HepG2 (cell line): Measurements from ENCODE around the gene OGT. TPM values are rescaled to one million over a fixed set of nuclear protein-coding genes. Genes with fewer than 3 reads are reported as not detected.

Experiments used
- ATAC-seq: fragments of 200-7000 bp; cut with Tn5 transposase; 3 replicates; pipeline ENCODE4 v1.9.1; 2020; ENCODE audit warnings: mild to moderate bottlenecking, moderate library complexity
- BruUV-seq: library from RNA; stranded (reverse); fragments of 400-500 nt; replicated peaks from 2 replicates; lab custom pipeline; 2021; lab: Mats Ljungman, UMichigan
- CTCF ChIA-PET: fragments of 300-600 bp; formaldehyde crosslinking; extraction: SDS; loops from one replicate; lab custom pipeline; 2021; ENCODE audit warnings: low total read pairs, inconsistent platforms, low intra/inter-chr PET ratio; lab: Yijun Ruan, JAX
- POLR2A ChIA-PET: fragments of 350-600 bp; sonication (Branson Sonifier 250); formaldehyde crosslinking; loops from one replicate; lab custom pipeline; 2020; ENCODE audit warnings: antibody characterized with exemption, inconsistent platforms; lab: Yijun Ruan, JAX
- DNase-seq: peaks from one replicate; pipeline ENCODE4 v3.0.0-alpha.2; 2015; ENCODE audit warnings: low spot score
- FAIRE-seq: peaks from 3 replicates; lab custom pipeline; 2011; peaks lifted over from hg19 to GRCh38; lab: Jason Lieb, UNC
- H2AFZ ChIP-seq: one replicate; pipeline ENCODE4 v1.6.1; 2011; ENCODE audit warnings: low read length, inconsistent platforms
- H3K27ac ChIP-seq: fragments of 300-600 bp; 3 replicates; pipeline ENCODE4 v1.8.0; 2011; ENCODE audit warnings: mixed run types, mild to moderate bottlenecking, mixed read lengths, low read length, inconsistent platforms; ENCODE audit not compliant: insufficient read depth; ENCODE audit errors: extremely low read length
- H3K27me3 ChIP-seq, 2 experiments: fragments of 200-600 bp in 1 of 2; 2 replicates in 1 of 2; 3 replicates in 1 of 2; pipeline versions ENCODE4 v1.6.0 to v1.8.0; 2011; ENCODE audit warnings: low read length in 2 of 2, mild to moderate bottlenecking in 2 of 2, moderate library complexity in 2 of 2, inconsistent platforms in 1 of 2; ENCODE audit not compliant: insufficient read depth in 2 of 2, control insufficient read depth in 1 of 2
- H3K36me3 ChIP-seq, 2 experiments: fragments of 200-600 bp in 1 of 2; replicated peaks in 1 of 2; 2 replicates in 1 of 2; 3 replicates in 1 of 2; pipeline versions ENCODE4 v1.5.1 to v1.8.0; 2011; ENCODE audit warnings: low read length in 2 of 2, inconsistent platforms in 1 of 2; ENCODE audit not compliant: insufficient read depth in 2 of 2, control insufficient read depth in 1 of 2
- H3K4me1 ChIP-seq: 2 replicates; pipeline ENCODE4 v1.5.1; 2012; ENCODE audit warnings: low read length, inconsistent platforms; ENCODE audit not compliant: insufficient read depth
- H3K4me2 ChIP-seq: 2 replicates; pipeline ENCODE4 v1.6.0; 2011; ENCODE audit warnings: low read depth, low read length, inconsistent platforms
- H3K4me3 ChIP-seq, 3 experiments: fragments of 200-600 bp in 1 of 3; sonication (generic), shearing (Covaris generic) in 1 of 3; replicated peaks in 1 of 3; 2 replicates each; pipeline ENCODE4 v1.5.1; 2011 to 2016; ENCODE audit warnings: low read length in 3 of 3, inconsistent platforms in 2 of 3, low read depth in 2 of 3, mild to moderate bottlenecking in 2 of 3, control low read depth in 1 of 3, mixed read lengths in 1 of 3; ENCODE audit not compliant: insufficient read depth in 1 of 3
- H3K79me2 ChIP-seq: one replicate; pipeline ENCODE4 v1.6.1; 2011; ENCODE audit warnings: low read length, inconsistent platforms; ENCODE audit not compliant: insufficient read depth
- H3K9ac ChIP-seq: 2 replicates; pipeline ENCODE4 v1.6.0; 2011; ENCODE audit warnings: mild to moderate bottlenecking, low read depth, low read length, inconsistent platforms; ENCODE audit not compliant: insufficient read depth
- H3K9me3 ChIP-seq: 2 replicates; pipeline ENCODE4 v1.5.1; 2012; ENCODE audit warnings: mild to moderate bottlenecking, low read length
- H4K20me1 ChIP-seq: 2 replicates; pipeline ENCODE4 v1.6.0; 2011; ENCODE audit warnings: inconsistent platforms, mild to moderate bottlenecking, low read length, moderate library complexity; ENCODE audit not compliant: insufficient read depth
- KDM5A ChIP-seq: fragments of 200-600 bp; sonication (generic); IDR thresholded peaks from 2 replicates; pipeline ENCODE4 v1.7.0; 2018; ENCODE audit warnings: antibody characterized with exemption, mild to moderate bottlenecking, low read length, borderline replicate concordance
- NR0B2 ChIP-seq: sonication (generic); formaldehyde crosslinking; IDR thresholded peaks from 2 replicates; pipeline ENCODE4 v1.4.0; 2020; ENCODE audit warnings: mild to moderate bottlenecking, missing genetic modification reagents
- TARDBP ChIP-seq: sonication (generic); formaldehyde crosslinking; IDR thresholded peaks from 2 replicates; pipeline ENCODE4 v1.8.0; 2022; ENCODE audit warnings: mild to moderate bottlenecking, missing genetic modification reagents
- WGBS: methylation state at CpG from one replicate; pipeline ENCODE4 v1.1.6; 2017; ENCODE audit warnings: low lambda C conversion rate; 5-methylcytosine and 5-hydroxymethylcytosine counted together
- in situ Hi-C: cut with HindIII; loops from 2 replicates; pipeline ENCODE4 v1.10.0; 2017; ENCODE audit warnings: low pct_unique_long_range_greater_than_20kb; ENCODE audit not compliant: extremely low pct_ligation_motif_present
- intact Hi-C: fragments of 100-400 bp; cut with micrococcal nuclease; formaldehyde crosslinking; loops from one replicate; pipeline ENCODE4 v1.10.0; 2022; ENCODE audit not compliant: unreplicated experiment
- polyA plus RNA-seq, 8 experiments: library from polyadenylated mRNA; depleted of rRNA in 3 of 8; stranded (reverse) in 7 of 8; unstranded in 1 of 8; fragments of >200 nt; fragmentation: Illumina TruSeq in 4 of 8; extraction: Trizol in 4 of 8; gene quantifications; 2 replicates each; pipeline versions ENCODE4 v1.2.1 to v1.2.3, GENCODE V29; 2011 to 2016; ENCODE audit warnings: low read depth in 4 of 8, missing spikeins in 1 of 8, mixed read lengths in 1 of 8; ENCODE audit not compliant: insufficient read depth in 1 of 8
- total RNA-seq, 5 experiments: library from RNA; depleted of rRNA; stranded (reverse); fragments of >200 nt; fragmentation: Illumina TruSeq; extraction: Trizol; gene quantifications; 2 replicates each; pipeline ENCODE4 v1.2.3, GENCODE V29; 2016; ENCODE audit warnings: low read depth in 1 of 5
- TF ChIP-seq, protein P1 (sequence below): IDR thresholded peaks from 2 replicates; pipeline ENCODE4 v1.6.1; 2016; ENCODE audit warnings: missing biosample characterization, missing genetic modification reagents, low read depth
- TF ChIP-seq, protein P2 (sequence below), 2 experiments: sonication (generic) in 1 of 2; formaldehyde crosslinking in 1 of 2; IDR thresholded peaks; 2 replicates each; pipeline versions ENCODE4 v1.6.1 to v1.9.0; 2014 to 2022; ENCODE audit warnings: antibody characterized with exemption in 1 of 2, borderline replicate concordance in 1 of 2, inconsistent platforms in 1 of 2, low read depth in 1 of 2, missing genetic modification reagents in 1 of 2

Gene OGT
- total and polyA plus RNA-seq, 2 of the 13 experiments (the other 11 are each of a cell fraction or from before 2014, with no cell fraction given) = 71.7 to 463 TPM

DNA sequence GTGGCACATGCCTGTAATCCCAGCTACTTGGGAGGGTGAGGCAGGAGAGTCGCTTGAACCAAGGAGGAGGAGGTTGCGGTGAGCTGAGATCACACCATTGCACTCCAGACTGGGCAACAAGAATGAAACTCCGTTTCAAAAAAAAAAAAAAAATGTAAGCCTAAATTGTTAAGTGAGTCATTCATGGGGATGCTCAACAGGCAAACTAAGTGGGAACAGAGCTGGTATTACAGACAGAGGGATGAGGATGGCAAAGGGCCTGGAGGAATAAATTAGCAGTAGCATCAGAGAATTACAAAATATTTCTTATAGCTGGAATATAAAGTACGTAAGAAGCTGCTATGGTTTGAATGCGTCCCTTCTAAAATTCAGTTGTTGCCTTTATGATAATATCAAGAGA lies 43.4 kb upstream of the OGT start:
- Histone ChIP-seq H3K79me2 (no peaks in the 10 kb centered on the region), H3K36me3 (no peaks in the 10 kb centered on the region), H3K4me2 (no peak overlapping the region), H3K9ac (no peak overlapping the region)
- BruUV-seq = no TSS peak
- POLR2A ChIA-PET = no interaction called here
- intact Hi-C loops = no loop called here
- TF ChIP-seq, protein P1, sequence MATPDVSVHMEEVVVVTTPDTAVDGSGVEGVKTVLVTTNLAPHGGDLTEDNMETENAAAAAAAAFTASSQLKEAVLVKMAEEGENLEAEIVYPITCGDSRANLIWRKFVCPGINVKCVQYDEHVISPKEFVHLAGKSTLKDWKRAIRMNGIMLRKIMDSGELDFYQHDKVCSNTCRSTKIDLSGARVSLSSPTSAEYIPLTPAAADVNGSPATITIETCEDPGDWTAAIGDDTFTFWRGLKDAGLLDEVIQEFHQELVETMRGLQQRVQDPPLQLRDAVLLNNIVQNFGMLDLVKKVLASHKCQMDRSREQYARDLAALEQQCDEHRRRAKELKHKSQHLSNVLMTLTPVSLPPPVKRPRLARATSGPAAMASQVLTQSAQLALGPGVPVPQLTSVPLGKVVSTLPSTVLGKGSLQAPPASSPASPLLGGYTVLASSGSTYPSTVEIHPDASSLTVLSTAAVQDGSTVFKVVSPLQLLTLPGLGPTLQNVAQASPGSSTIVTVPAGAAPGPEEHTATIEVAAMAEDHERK (CRISPR knock-in tag) = no peak
- TF ChIP-seq NR0B2 (CRISPR knock-in tag) (no peak), KDM5A (no peak), TARDBP (CRISPR knock-in tag) (no peak)
- TF ChIP-seq, protein P2, sequence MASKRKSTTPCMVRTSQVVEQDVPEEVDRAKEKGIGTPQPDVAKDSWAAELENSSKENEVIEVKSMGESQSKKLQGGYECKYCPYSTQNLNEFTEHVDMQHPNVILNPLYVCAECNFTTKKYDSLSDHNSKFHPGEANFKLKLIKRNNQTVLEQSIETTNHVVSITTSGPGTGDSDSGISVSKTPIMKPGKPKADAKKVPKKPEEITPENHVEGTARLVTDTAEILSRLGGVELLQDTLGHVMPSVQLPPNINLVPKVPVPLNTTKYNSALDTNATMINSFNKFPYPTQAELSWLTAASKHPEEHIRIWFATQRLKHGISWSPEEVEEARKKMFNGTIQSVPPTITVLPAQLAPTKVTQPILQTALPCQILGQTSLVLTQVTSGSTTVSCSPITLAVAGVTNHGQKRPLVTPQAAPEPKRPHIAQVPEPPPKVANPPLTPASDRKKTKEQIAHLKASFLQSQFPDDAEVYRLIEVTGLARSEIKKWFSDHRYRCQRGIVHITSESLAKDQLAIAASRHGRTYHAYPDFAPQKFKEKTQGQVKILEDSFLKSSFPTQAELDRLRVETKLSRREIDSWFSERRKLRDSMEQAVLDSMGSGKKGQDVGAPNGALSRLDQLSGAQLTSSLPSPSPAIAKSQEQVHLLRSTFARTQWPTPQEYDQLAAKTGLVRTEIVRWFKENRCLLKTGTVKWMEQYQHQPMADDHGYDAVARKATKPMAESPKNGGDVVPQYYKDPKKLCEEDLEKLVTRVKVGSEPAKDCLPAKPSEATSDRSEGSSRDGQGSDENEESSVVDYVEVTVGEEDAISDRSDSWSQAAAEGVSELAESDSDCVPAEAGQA (IDR thresholded peaks at IDR 0.05; ENCODE audit: low read depth) = no peak
- TF ChIP-seq, protein P2 (CRISPR knock-in tag; IDR thresholded peaks at IDR 0.05; ENCODE audit: borderline replicate concordance) = no peak
- TF ChIP-seq, all 625 proteins: peak for 0
- no peak for DNase-seq
- no peaks in the 10 kb centered on the region for H4K20me1 ChIP-seq
- ATAC-seq = no peak
- in situ Hi-C loops = no loop called here
- no peak overlapping the region for H3K27ac ChIP-seq
- CTCF ChIA-PET = no interaction called here
- no peak for FAIRE-seq
- H2AFZ ChIP-seq = no peak overlapping the region
- H3K27me3 ChIP-seq = no peaks in the 10 kb centered on the region
- WGBS = 79% methylated on average over 5 of the region's 5 CpGs
- no peak overlapping the region for H3K4me3 ChIP-seq
- peaks cover 12% of the 10 kb centered on the region for H3K4me1 ChIP-seq
- no peaks in the 10 kb centered on the region for H3K9me3 ChIP-seq
